T-helper 2 cell (primary cell): ENCODE measurements around the gene TOP2B.
A peak's percentile ranks its signal among the peaks of the same experiment; 100 is the strongest.

Source experiments
- DNase-seq, 5 experiments: peaks; one replicate each; pipeline versions ENCODE4 v3.0.0 to v3.0.0-alpha.2; 2012 to 2022

The TOP2B gene

GRCh38 chr3:25610779-25611178 is 53.9 kb downstream of the TOP2B start:
- DNase-seq: no peak

DNA sequence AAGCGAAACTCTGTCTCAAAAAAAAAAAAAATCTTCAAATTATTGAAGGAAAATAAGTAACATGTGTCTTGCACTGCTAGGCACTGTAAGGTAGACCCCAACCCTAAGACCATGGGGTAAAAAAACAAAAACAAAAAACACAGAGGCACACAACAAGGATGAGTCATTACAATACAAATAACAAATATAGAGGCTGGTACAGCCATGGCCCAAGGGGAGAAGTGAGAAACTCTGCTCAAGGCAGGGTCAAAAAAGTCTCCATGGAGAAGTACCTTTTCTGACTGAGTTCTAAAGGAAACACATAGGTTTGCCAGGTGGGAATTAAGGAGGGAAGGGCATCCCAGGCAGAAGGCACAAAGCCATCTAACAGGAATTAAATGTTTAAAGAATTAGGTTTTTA is 54.5 kb downstream of the TOP2B start:
- no peak for DNase-seq

DNA sequence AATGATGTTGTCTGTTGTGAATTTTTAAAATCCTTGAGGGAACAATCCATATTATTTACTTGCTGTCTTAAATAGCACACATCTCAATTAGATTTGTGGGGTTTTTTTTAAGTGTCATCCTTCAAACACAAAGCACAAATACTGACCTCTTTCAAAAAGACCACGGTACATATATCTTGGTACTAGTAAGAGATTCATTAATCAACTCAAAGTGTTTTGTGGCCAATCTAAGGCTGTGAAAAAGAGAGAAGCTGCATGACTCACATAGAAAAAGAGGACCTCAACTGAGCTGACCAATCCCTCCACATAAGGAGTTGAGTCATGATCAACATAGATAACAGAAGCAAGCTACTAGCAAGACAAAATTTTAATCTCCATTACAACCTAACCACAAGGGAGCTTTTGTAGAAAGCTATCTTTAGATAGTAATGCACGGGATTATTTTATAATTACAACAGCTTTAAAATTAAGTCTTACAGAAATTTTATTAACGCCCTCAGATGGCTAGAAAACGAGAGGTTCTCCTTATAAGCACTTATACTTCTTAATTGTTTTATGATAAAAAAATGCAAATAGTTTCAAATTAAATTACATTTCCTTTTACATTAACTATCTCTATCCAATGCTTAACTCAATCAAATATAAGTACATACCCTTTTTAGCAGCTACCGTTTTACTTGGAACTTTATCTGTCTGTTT is 60.5 kb downstream of the TOP2B start:
- DNase-seq: peak in 1 of 5 experiments; percentile 16

DNA sequence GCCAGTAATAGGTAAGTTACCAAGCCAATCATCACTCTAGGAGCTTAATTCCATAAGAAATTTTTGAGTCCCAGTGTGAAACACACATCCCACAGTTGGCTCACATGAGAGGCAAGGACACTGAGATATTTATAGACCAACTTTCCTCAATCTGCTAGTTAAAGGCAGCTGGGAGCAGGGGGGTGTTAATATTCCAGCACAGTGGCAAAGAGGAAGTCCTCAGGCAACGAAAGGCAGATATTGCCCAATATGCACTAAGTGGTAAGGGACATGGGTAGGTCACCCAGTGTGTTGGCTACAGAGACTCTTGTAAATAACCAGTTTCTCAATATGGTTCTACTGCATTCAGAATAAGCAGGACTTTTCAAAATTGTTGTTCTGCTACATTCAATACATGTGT is 61.0 kb downstream of the TOP2B start:
- no peak for DNase-seq

GRCh38 chr3:25597535-25598101 is 67.1 kb downstream of the TOP2B start:
- DNase-seq: no peak

- DNase-seq: peak in 2 of 5 experiments; percentile 7 to 48
These were observed 70.7 kb downstream of the TOP2B start for GRCh38 chr3:25594007-25594502.

DNA sequence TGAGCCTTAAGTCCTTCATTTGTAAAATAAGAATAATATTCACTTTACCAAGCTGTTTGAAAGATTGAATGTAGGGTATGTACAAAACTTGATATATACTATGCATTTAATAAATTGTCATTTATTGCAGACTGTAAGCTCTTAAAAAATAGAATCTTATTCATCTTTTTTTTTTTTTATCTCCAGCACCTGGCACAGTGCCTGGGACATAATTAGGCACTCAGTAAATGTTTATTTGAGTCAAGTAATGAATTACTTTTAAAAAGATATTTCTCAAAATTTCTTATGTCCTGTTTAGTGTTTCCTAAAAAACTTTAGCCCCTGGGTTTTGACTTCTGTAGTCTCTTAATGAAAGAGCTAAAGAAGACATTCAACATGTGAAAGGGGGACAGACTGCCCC is 71.7 kb downstream of the TOP2B start:
- DNase-seq: no peak

- DNase-seq: no peak
These were observed 72.2 kb downstream of the TOP2B start for GRCh38 chr3:25592510-25592968.

GRCh38 chr3:25589783-25590258 is 74.9 kb downstream of the TOP2B start:
- no peak for DNase-seq

DNA sequence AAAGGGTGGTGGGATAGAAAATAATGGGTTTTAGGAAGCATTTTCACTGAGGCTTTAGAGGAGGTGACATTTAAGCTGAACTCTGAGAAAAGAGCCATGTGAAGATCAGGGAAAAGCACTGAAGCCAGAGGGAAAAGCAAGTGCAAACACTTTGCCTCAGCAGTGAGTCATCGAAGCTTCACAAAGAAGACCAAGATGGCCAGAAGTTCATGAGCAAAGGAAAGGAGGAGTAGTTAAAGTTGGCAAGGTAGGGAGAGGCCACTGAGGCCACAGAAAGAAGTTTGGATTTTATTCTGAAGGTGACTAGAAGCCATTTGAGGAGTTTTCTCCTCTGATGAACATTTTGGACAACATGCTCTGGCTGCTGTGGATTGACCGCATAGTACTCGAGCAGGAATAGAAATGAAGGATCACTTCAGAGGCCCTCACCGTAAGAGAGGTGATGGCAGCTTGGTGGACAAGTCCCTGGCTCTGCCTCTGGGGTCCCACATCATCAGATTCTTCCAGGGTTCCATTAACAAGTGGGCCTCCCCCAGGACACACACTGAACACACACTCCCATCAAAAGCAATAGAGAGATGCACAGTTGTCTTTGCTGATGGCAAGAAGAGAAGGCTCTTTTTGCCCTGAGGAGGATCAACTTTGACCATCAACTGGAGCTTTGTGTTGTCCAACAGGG is 75.5 kb downstream of the TOP2B start:
- no peak for DNase-seq

DNA sequence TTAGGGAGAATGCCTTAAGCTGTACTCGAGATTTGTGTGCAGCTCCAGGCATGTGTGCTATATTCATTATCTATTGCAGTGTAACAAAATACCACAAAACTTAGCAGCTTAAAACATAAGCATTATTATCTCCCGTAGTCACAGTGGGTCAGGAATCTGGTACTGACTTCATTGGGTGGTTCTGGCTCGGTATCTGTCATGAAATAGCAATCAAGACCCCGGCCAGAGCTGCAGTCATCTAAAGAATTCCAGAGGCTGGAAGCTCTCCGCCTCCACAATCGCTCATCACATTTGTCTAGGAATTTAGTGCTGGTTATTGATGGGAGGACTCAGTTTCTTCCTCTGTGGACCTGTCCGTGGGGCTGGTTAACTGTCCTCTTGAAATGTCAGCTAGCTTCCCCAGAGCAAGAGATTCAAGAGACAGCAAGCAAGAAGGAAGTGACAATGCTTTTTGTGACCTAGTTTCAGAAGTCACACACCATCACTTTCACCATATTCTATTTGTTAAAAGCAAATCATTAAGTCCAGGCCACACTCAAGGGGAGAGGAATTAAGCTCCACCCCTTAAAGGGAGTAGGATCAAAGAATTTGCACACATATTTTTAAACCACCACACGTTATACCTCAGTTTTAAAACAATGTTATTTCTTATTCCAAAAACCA is 76.1 kb downstream of the TOP2B start:
- no peak for DNase-seq

DNA sequence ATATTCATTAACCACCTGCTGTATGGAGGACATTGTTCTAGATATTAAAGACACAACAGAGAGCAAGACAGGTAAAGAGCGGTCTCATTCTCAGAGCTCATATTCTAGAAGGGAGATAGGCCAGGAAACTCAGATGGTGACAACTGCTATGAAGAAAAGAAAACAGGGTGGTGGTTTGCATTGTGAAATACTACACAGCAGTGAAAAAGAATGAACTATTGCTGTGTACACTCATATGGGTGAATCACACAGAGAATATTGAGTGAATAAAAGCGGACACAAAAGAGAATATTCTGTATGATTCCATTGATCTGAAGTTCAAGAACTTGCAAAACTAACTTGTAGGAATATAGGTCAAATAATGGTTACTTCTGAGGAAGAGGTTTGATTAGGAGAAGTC is 76.7 kb downstream of the TOP2B start:
- no peak for DNase-seq

- DNase-seq: no peak
These were observed 77.2 kb downstream of the TOP2B start for GRCh38 chr3:25587526-25587925.

- no peak for DNase-seq
These were observed 77.6 kb downstream of the TOP2B start for GRCh38 chr3:25587094-25587493.

DNA sequence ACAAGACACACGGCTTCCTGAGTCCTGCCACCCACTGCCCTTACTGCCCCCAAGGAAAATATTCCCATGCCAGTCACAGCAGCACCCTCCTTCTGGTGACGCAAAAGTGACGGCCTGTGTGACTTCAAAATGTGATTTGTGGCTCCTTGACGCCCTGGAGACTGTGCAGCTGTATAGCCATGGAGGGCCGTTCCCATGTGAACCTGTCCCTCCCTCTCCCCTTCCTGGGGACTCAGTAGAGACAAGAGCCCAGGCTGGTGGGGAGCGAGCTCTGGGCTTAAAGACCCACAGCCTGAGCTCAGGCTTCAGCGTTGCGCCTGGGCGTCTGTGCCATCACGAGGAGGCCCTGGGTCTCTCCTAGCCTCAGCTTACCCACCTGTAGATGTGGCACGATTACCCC is 78.2 kb downstream of the TOP2B start:
- DNase-seq: no peak

- DNase-seq: no peak
These were observed 78.6 kb downstream of the TOP2B start for GRCh38 chr3:25586167-25586505.

GRCh38 chr3:25585361-25586166 is 79.1 kb downstream of the TOP2B start:
- no peak for DNase-seq

DNA sequence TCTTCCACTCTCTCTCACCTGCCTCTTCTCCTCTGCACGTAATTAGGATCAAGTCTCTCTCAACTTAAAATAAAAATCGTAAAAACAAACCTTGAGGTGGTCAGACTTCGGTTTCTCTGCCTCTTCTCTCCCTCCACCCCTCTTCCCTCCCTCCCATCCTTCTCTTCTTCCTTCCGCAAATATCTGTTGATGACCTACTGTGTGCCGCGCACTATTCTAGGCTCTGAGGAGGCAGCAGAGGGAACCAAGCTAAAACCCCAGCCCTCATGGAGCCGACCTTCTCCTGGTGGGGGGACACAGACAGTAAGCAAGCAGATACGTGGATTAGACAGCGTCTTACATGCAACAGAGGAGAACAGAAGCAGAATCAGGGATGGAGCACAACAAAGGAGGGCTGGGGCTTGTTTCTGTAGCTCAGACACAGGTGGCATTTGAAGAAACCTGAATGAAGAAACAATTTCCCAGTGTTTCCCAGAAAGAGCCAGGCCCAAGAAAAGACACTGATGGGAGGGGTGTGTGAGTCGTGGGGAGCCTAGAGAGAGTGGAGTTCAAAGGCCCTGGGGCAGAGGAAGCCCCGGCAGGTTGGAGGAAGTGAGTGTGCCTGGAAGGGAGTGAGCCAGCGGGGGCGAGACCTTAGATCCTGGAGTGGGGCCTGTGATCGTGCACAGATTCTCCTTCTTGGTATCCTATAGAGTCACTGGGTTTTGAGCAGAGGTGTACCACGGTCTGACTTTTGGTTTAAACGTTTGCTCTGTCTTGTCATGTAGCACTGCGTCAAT is 80.5 kb downstream of the TOP2B start:
- DNase-seq: no peak

GRCh38 chr3:25583343-25583742 is 81.4 kb downstream of the TOP2B start:
- no peak for DNase-seq

DNA sequence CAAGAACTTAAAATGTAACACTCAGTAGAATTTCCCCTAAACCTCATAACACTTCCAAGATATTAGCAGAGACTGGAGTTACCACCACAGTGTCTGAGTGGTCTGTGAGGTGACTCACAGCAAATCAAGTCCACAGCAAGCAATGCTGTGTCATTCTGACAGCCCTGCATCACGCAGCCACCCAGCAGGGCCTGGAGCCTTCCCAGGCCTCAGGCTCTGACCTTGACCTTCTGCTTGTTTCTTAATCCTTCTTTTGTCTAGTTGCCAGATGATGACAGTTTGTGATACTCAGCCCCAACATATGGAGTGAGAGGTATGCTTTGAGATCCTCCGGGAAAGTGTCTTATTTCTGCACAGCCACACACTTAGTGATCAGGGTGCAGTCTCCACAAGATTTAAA is 82.5 kb downstream of the TOP2B start:
- DNase-seq: no peak

DNA sequence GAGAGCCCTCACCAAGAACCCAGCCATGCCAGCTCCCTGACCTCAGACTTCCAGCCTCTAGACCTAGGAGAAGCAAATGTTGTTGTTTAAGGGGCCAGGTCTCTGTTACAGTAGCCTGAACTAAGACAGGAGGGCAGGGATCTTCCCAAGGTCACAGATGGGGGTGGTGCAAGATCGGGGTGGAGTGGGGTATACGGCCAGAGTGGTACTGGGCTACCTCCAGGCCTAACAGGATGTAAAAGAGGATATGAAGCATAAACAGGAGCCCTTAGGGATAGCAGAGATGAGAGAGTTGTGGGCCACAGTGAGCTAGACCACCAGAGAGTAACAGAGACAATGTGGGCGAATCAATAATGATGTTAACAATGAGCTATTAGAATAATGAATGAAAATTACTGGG is 82.9 kb downstream of the TOP2B start:
- DNase-seq: no peak

DNA sequence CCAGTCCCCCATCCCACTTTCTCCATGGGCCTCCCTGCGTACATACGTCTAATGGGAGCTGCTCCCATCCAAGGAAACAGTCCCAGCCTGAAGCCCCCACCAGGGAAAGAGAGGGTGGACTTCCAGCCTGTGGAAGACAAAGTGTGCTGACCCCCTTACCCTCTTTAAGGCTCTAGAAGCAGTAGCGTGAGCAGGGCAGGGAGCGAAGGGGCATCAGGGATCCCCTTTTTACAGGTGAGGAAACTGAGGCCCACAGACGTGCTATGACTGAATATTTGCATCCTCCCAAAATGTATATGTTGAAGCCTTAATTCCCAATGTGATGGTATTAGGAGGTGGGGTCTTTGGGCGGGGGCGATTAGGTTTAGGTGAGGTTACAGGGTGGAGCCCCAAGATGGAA is 83.4 kb downstream of the TOP2B start:
- DNase-seq: no peak
